HEK293T (cell line): ENCODE data around the gene CDK14.

Source experiments
- ARNT ChIP-seq: fragments of 450-650 bp; IDR thresholded peaks from 2 replicates; pipeline ENCODE4 v1.6.1; 2017; ENCODE audit warnings: mild to moderate bottlenecking
- BHLHE40 ChIP-seq: fragments of 450-650 bp; IDR thresholded peaks from 2 replicates; pipeline ENCODE4 v1.6.1; 2016; ENCODE audit warnings: mild to moderate bottlenecking, moderate library complexity, borderline replicate concordance
- CTBP1 ChIP-seq: fragments of 450-650 bp; IDR thresholded peaks from 2 replicates; pipeline ENCODE4 v1.6.1; 2016; ENCODE audit warnings: borderline replicate concordance
- ELF4 ChIP-seq: fragments of 450-650 bp; IDR thresholded peaks from 2 replicates; pipeline ENCODE4 v1.6.1; 2017; ENCODE audit warnings: antibody characterized with exemption
- FOXA1 ChIP-seq: fragments of 450-650 bp; IDR thresholded peaks from 2 replicates; pipeline ENCODE4 v1.6.1; 2016; ENCODE audit warnings: mild to moderate bottlenecking
- FOXK2 ChIP-seq: fragments of 450-650 bp; IDR thresholded peaks from 2 replicates; pipeline ENCODE4 v1.6.1; 2016; ENCODE audit warnings: mild to moderate bottlenecking
- FOXM1 ChIP-seq: fragments of 450-650 bp; IDR thresholded peaks from 2 replicates; pipeline ENCODE4 v1.6.1; 2017; ENCODE audit warnings: mild to moderate bottlenecking, borderline replicate concordance
- HDGF ChIP-seq: fragments of 450-650 bp; IDR thresholded peaks from 2 replicates; pipeline ENCODE4 v1.6.1; 2017; ENCODE audit warnings: antibody characterized with exemption, borderline replicate concordance
- LEF1 ChIP-seq: fragments of 450-650 bp; IDR thresholded peaks from 2 replicates; pipeline ENCODE4 v1.6.1; 2017; ENCODE audit warnings: mild to moderate bottlenecking, borderline replicate concordance
- PKNOX1 ChIP-seq: fragments of 450-650 bp; IDR thresholded peaks from 2 replicates; pipeline ENCODE4 v1.6.1; 2016
- SP1 ChIP-seq: fragments of 450-650 bp; IDR thresholded peaks from 2 replicates; pipeline ENCODE4 v1.6.1; 2017
- SUZ12 ChIP-seq: fragments of 450-650 bp; IDR thresholded peaks from 2 replicates; pipeline ENCODE4 v1.6.1; 2016; ENCODE audit warnings: mild to moderate bottlenecking
- TARDBP ChIP-seq: fragments of 450-650 bp; IDR thresholded peaks from 2 replicates; pipeline ENCODE4 v1.6.1; 2016
- ZNF384 ChIP-seq: fragments of 450-650 bp; IDR thresholded peaks from 2 replicates; pipeline ENCODE4 v1.6.1; 2016

- TF ChIP-seq ELF4: no peak
- no peak for TF ChIP-seq FOXK2
- no peak for TF ChIP-seq FOXM1
- TF ChIP-seq SUZ12: no peak
- TF ChIP-seq ZNF384: no peak
- no peak for TF ChIP-seq LEF1
- TF ChIP-seq SP1: no peak
- TF ChIP-seq TARDBP: no peak
- no peak for TF ChIP-seq FOXA1
- no peak for TF ChIP-seq BHLHE40
- TF ChIP-seq CTBP1: no peak
- no peak for TF ChIP-seq ARNT
- TF ChIP-seq PKNOX1: no peak
- TF ChIP-seq HDGF: no peak
Observed at GRCh38 chr7:90920336-90920735, 324.2 kb downstream of the CDK14 start.
